HL-60 (cell line): ENCODE results near the gene LGR4.

Source experiments
- DNase-seq, 2 experiments: peaks; one replicate each; pipeline ENCODE4 v3.0.0-alpha.2; 2010 to 2020; ENCODE audit warnings: low read depth in 1 of 2, low spot score in 1 of 2
- H3K27ac ChIP-seq: fragments of 250-450 bp; sonication (Bioruptor Pico); replicated peaks from 2 replicates; pipeline ENCODE4 v1.5.1; 2020; ENCODE audit warnings: mild to moderate bottlenecking, moderate library complexity
- H3K27me3 ChIP-seq: fragments of 250-450 bp; sonication (Bioruptor Pico); 2 replicates; pipeline ENCODE4 v1.5.1; 2021; ENCODE audit warnings: mild to moderate bottlenecking, moderate library complexity; ENCODE audit not compliant: insufficient read depth, poor library complexity, severe bottlenecking
- H3K4me3 ChIP-seq: replicated peaks from 2 replicates; pipeline ENCODE4 v1.5.1; 2011; ENCODE audit warnings: mild to moderate bottlenecking, control low read depth, low read length; ENCODE audit not compliant: insufficient read depth
- GABPA ChIP-seq: IDR thresholded peaks from 2 replicates; pipeline ENCODE4 v1.6.1; 2012; ENCODE audit warnings: low read depth
- POLR2AphosphoS5 ChIP-seq: IDR thresholded peaks from 2 replicates; pipeline ENCODE4 v1.6.1; 2012; ENCODE audit warnings: low read depth
- SPI1 ChIP-seq: IDR thresholded peaks from 2 replicates; pipeline ENCODE4 v1.6.1; 2012; ENCODE audit warnings: low read depth, mild to moderate bottlenecking, borderline replicate concordance
- TF ChIP-seq, protein P1 (sequence below): IDR thresholded peaks from 2 replicates; pipeline ENCODE4 v1.6.1; 2012; ENCODE audit warnings: low read depth; ENCODE audit not compliant: insufficient replicate concordance
- TF ChIP-seq, protein P2 (sequence below): IDR thresholded peaks from one replicate; pipeline ENCODE4 v1.5.1; 2011; ENCODE audit warnings: low read length, control low read depth, inconsistent platforms; ENCODE audit not compliant: insufficient read depth

LGR4 gene

DNA sequence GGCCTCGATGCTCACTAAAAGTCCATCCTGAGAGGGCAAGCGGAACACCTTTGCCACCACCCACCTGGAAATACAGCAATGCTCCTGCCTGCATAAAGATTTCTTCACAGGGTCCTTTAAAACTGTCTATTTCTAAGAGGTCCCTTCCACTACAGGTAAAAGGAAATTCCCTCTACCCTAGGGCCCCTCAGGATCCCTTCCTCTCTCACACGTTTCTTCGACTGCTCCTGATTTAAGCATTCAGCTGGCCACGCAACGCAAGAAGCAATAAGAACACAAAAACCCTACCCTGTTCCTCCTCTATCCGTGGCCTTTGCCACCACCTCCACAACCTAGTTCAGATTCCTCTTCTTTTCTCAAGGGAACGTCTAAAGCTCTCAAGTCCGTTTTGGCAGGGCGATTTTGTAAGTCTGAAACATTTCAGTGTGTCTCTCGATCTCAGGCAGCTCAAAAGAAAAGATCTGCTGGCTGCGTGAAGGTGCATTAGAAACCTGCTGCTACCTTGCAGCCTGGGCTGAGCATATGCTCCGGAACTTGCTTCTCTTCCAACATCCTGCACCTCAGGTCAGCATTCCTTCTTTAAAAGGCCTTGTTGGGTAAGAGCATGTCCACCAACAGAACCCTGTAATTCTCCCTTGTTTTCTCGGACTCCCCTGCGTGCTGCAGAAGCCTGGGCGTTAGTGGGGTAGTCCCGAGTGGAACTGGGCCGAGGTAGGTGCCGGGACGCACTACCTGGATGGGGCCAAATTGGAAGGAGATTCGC is 1.6 kb downstream of the LGR4 start:
- no peak for TF ChIP-seq SPI1
- TF ChIP-seq, protein P1, sequence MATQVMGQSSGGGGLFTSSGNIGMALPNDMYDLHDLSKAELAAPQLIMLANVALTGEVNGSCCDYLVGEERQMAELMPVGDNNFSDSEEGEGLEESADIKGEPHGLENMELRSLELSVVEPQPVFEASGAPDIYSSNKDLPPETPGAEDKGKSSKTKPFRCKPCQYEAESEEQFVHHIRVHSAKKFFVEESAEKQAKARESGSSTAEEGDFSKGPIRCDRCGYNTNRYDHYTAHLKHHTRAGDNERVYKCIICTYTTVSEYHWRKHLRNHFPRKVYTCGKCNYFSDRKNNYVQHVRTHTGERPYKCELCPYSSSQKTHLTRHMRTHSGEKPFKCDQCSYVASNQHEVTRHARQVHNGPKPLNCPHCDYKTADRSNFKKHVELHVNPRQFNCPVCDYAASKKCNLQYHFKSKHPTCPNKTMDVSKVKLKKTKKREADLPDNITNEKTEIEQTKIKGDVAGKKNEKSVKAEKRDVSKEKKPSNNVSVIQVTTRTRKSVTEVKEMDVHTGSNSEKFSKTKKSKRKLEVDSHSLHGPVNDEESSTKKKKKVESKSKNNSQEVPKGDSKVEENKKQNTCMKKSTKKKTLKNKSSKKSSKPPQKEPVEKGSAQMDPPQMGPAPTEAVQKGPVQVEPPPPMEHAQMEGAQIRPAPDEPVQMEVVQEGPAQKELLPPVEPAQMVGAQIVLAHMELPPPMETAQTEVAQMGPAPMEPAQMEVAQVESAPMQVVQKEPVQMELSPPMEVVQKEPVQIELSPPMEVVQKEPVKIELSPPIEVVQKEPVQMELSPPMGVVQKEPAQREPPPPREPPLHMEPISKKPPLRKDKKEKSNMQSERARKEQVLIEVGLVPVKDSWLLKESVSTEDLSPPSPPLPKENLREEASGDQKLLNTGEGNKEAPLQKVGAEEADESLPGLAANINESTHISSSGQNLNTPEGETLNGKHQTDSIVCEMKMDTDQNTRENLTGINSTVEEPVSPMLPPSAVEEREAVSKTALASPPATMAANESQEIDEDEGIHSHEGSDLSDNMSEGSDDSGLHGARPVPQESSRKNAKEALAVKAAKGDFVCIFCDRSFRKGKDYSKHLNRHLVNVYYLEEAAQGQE, result no peak
- TF ChIP-seq, protein P2, sequence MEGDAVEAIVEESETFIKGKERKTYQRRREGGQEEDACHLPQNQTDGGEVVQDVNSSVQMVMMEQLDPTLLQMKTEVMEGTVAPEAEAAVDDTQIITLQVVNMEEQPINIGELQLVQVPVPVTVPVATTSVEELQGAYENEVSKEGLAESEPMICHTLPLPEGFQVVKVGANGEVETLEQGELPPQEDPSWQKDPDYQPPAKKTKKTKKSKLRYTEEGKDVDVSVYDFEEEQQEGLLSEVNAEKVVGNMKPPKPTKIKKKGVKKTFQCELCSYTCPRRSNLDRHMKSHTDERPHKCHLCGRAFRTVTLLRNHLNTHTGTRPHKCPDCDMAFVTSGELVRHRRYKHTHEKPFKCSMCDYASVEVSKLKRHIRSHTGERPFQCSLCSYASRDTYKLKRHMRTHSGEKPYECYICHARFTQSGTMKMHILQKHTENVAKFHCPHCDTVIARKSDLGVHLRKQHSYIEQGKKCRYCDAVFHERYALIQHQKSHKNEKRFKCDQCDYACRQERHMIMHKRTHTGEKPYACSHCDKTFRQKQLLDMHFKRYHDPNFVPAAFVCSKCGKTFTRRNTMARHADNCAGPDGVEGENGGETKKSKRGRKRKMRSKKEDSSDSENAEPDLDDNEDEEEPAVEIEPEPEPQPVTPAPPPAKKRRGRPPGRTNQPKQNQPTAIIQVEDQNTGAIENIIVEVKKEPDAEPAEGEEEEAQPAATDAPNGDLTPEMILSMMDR, result no peak
- no peak for TF ChIP-seq POLR2AphosphoS5
- H3K27me3 ChIP-seq, result peaks cover 12% of the 10 kb centered on the region
- DNase-seq, result no peak
- H3K27ac ChIP-seq, result no peak overlapping the region
- peak overlapping the region; percentile 69 for H3K4me3 ChIP-seq

DNA sequence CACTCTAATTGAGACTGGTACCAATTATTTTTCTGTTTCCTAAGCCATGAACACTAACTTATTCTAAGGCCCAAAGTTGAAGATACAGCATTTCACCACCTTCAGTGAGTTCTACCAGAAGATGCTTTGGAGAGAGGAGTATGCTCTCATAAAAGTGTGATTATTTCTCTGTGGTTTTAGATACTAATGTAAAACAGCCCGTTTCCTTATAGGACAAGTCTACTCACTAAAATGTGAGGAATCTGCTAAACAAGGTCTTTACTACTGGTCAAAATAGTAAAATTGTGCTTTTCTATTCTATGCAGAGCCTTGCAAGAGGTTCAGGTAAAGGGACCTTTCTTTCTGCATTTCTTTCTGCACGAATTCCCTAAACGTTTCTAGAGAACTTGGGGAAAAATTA is 2.4 kb downstream of the LGR4 start:
- Histone ChIP-seq H3K27ac (no peak overlapping the region), H3K27me3 (peaks cover 12% of the 10 kb centered on the region), H3K4me3 (no peak overlapping the region)
- TF ChIP-seq, protein P2, result no peak
- TF ChIP-seq, protein P1, result no peak
- no peak for DNase-seq

DNA sequence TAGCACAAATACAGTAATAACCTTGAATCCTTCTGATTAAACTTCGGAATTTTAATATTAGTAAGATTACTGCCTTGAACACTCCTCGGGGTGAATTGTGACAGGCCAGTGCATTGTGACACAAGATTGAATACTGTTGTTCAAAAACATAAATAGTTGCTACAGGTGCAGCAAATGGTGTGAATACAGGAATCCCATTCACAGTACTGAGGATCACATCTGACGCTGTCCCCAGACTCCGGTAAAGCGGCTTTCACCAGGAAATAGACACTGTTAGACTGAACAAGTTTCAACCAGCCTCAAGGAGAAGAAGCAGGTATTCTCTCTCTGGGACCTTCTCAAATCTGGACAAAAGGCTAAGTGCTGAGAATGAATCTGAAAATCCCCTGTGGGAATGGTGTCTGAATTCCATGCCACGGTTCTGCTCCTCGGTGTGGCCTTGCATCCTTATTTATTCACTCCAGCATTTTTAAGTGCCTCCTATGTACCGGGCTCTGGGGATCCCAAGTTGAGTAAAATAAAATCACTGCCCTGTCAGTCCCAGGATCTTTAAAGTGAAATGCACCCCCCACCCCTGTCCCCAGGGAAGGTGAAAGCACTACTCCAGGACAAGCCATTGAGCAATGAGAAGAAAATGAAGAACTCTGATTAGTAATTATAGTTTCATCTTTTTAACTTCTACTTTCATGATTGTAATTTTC is 3.4 kb downstream of the LGR4 start:
- H3K27me3 ChIP-seq, result peaks cover 12% of the 10 kb centered on the region
- no peak overlapping the region for H3K27ac ChIP-seq
- no peak overlapping the region for H3K4me3 ChIP-seq
- DNase-seq, result no peak
- TF ChIP-seq, protein P1, result no peak
- TF ChIP-seq GABPA (no peak), POLR2AphosphoS5 (no peak), SPI1 (no peak)
- TF ChIP-seq, protein P2, result no peak
